Smooth muscle cell (in vitro differentiated cells): ENCODE data around the gene PRCD. TPM values are rescaled to one million over a fixed set of nuclear protein-coding genes. Genes with fewer than 3 reads are reported as not detected.

Experiments used
- DNase-seq: peaks from one replicate; lab custom pipeline; 2025; ENCODE audit not compliant: unreplicated experiment; lab: John Stamatoyannopoulos, UW
- H2AFZ ChIP-seq: fragments of 200-600 bp; sonication (generic); 2 replicates; pipeline ENCODE4 v1.6.0; 2016; ENCODE audit warnings: antibody characterized with exemption, low read depth, mild to moderate bottlenecking
- H3F3A ChIP-seq: fragments of 200-600 bp; sonication (generic); 2 replicates; pipeline ENCODE4 v1.6.0; 2017; ENCODE audit warnings: antibody characterized with exemption, low read depth
- H3K27ac ChIP-seq: fragments of 200-600 bp; sonication (generic); 2 replicates; pipeline ENCODE4 v1.5.1; 2016; ENCODE audit warnings: low read depth, mild to moderate bottlenecking
- H3K27me3 ChIP-seq: fragments of 200-600 bp; sonication (generic); 2 replicates; pipeline ENCODE4 v1.6.1; 2016; ENCODE audit warnings: low read depth, mild to moderate bottlenecking
- H3K36me3 ChIP-seq: fragments of 200-600 bp; sonication (generic); 2 replicates; pipeline ENCODE4 v1.5.1; 2016; ENCODE audit warnings: low read depth
- H3K4me1 ChIP-seq: fragments of 200-600 bp; sonication (generic); 2 replicates; pipeline ENCODE4 v1.5.1; 2016; ENCODE audit warnings: low read depth
- H3K4me2 ChIP-seq: fragments of 200-600 bp; sonication (generic); 2 replicates; pipeline ENCODE4 v1.6.0; 2016; ENCODE audit warnings: mild to moderate bottlenecking
- H3K4me3 ChIP-seq: fragments of 200-600 bp; sonication (generic); 2 replicates; pipeline ENCODE4 v1.5.1; 2016; ENCODE audit warnings: mild to moderate bottlenecking
- H3K79me2 ChIP-seq: fragments of 200-600 bp; sonication (generic); 2 replicates; pipeline ENCODE4 v1.6.0; 2016; ENCODE audit warnings: low read depth, mild to moderate bottlenecking
- H3K9ac ChIP-seq: fragments of 200-600 bp; sonication (generic); 2 replicates; pipeline ENCODE4 v1.6.0; 2016; ENCODE audit warnings: low read depth
- H3K9me3 ChIP-seq: fragments of 200-600 bp; sonication (generic); replicated peaks from 2 replicates; pipeline ENCODE4 v1.5.1; 2016; ENCODE audit warnings: low read depth
- H4K20me1 ChIP-seq: fragments of 200-600 bp; sonication (generic); 2 replicates; pipeline ENCODE4 v1.6.0; 2016; ENCODE audit warnings: low read depth
- CTCF ChIP-seq: fragments of 200-600 bp; sonication (generic); IDR thresholded peaks from 2 replicates; pipeline ENCODE4 v1.5.1; 2017; ENCODE audit warnings: borderline replicate concordance, mild to moderate bottlenecking, antibody characterized with exemption; ENCODE audit not compliant: insufficient read depth, poor library complexity, severe bottlenecking
- whole genome bisulfite sequencing: methylation state at CpG from one replicate; pipeline ENCODE4 v1.1.7; 2016; ENCODE audit warnings: low lambda C conversion rate; 5-methylcytosine and 5-hydroxymethylcytosine counted together
- polyA plus RNA-seq: library from polyadenylated mRNA; unstranded; fragments of >200 nt; fragmentation: Nextera tagmentation; extraction: Ambion mirVana; gene quantifications from 2 replicates; pipeline ENCODE4 v1.2.1, GENCODE V29; 2016
- total RNA-seq: library from RNA; depleted of rRNA; stranded (reverse); fragments of >200 nt; gene quantifications from 2 replicates; pipeline ENCODE4 v1.2.3, GENCODE V29; 2014

PRCD gene
- total and polyA plus RNA-seq, 2 experiments from 2014 or later = 0.31 to 5.8 TPM

DNA sequence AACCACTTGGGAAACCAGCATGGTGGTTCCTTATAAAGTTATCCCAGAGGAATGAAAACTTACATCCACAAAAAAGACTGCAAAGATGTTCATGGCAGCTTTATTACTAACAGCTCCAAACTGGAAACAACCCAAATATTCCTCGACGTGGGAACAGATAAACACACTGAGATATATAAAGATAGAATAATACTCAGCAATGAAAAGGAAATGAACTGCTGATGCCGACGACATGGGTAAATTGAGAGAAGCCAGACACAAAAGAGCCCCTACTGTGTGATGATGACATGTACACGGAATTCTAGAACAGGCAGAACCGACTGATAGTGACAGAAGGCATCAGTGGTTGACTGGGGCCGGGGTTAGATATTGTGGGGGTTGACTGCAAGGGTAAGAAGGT lies 9.7 kb downstream of the PRCD start:
- H3K4me3 ChIP-seq = no peak overlapping the region
- DNase-seq = no peak
- peaks cover 11% of the 10 kb centered on the region for H3K4me1 ChIP-seq
- H3F3A ChIP-seq = peaks cover 5% of the 10 kb centered on the region
- no peak overlapping the region for H3K27ac ChIP-seq
- no peaks in the 10 kb centered on the region for H3K9me3 ChIP-seq
- no peaks in the 10 kb centered on the region for H4K20me1 ChIP-seq
- no peak for TF ChIP-seq CTCF
- H3K36me3 ChIP-seq = no peaks in the 10 kb centered on the region
- no peak overlapping the region for H2AFZ ChIP-seq
- no peaks in the 10 kb centered on the region for H3K27me3 ChIP-seq
- no peaks in the 10 kb centered on the region for H3K79me2 ChIP-seq
- H3K9ac ChIP-seq = no peak overlapping the region
- no peak overlapping the region for H3K4me2 ChIP-seq
- WGBS = 69% methylated on average over 7 of the region's 7 CpGs

DNA sequence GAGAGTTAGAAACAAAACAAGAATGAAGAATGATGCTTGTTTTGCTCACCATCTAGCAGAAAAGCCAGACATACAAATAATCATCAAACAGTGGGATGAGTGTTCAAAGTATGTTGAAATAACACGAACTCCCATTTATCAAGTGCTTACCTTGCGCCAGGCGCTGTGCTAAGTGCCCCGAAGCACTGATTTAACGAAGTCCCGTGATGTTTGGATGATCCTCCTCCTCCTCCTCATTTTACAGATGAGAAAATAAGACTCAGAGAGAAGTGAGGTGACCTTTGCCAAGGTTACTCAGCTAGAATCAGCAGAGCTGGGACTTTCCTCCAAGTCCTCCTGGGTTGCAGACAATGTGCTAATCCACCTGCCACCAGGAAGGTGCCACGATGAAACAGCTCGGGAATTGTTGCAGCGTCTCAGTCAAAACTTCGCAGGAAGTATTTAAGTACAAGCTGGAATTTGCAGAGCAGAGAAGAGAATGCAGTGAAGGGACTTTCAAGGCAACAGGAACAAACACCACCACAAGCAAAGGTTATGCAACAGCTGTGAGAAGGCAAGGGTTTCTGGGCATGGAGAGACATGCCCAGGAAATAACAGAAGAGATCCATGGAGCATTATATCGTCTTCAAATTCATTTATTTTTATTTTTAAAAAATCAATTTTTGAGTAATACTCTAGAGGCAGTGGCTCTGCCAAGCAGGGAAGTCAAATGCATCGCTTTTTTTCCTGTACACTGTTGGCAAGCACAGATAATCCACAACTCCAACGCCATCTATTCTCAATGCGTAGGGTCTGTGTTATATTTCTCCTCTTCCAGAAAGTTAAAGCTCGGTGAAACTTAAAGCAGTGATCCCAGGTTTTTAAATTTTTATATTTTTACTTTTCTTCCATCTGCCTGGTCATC lies 11.1 kb downstream of the PRCD start:
- no peaks in the 10 kb centered on the region for H3K79me2 ChIP-seq
- WGBS = 71% methylated on average over 15 of the region's 15 CpGs
- H3F3A ChIP-seq = peaks cover 5% of the 10 kb centered on the region
- peak overlapping the region; percentile 54 for H3K27ac ChIP-seq
- H3K9ac ChIP-seq = peak overlapping the region; percentile 9
- H3K9me3 ChIP-seq = no peaks in the 10 kb centered on the region
- H3K36me3 ChIP-seq = no peaks in the 10 kb centered on the region
- no peak for TF ChIP-seq CTCF
- H2AFZ ChIP-seq = no peak overlapping the region
- H3K4me1 ChIP-seq = peaks cover 8% of the 10 kb centered on the region
- H3K4me3 ChIP-seq = no peak overlapping the region
- no peak for DNase-seq
- no peaks in the 10 kb centered on the region for H3K27me3 ChIP-seq
- no peaks in the 10 kb centered on the region for H4K20me1 ChIP-seq
- peak overlapping the region; percentile 64 for H3K4me2 ChIP-seq

- no peaks in the 10 kb centered on the region for H3K27me3 ChIP-seq
- peaks cover 6% of the 10 kb centered on the region for H3K4me1 ChIP-seq
- no peak for TF ChIP-seq CTCF
- peak overlapping the region; percentile 54 for H3K27ac ChIP-seq
- H3K9me3 ChIP-seq = no peaks in the 10 kb centered on the region
- no peaks in the 10 kb centered on the region for H4K20me1 ChIP-seq
- no peaks in the 10 kb centered on the region for H3K36me3 ChIP-seq
- 95% methylated on average over 4 of the region's 4 CpGs for WGBS
- peak overlapping the region; percentile 9 for H3K9ac ChIP-seq
- no peak overlapping the region for H3K4me3 ChIP-seq
- no peak overlapping the region for H2AFZ ChIP-seq
- H3K4me2 ChIP-seq = peak overlapping the region; percentile 64
- DNase-seq = no peak
- H3K79me2 ChIP-seq = no peaks in the 10 kb centered on the region
- H3F3A ChIP-seq = peaks cover 5% of the 10 kb centered on the region
Observed at GRCh38 chr17:76551685-76552084, 11.8 kb downstream of the PRCD start.
